Measurements from ENCODE around the gene USP6. TPM values are rescaled to one million over a fixed set of nuclear protein-coding genes. Genes with fewer than 3 reads are reported as not detected.

Gene USP6
- total RNA-seq, 1 experiment from 2014 or later = 0.10 TPM

DNA sequence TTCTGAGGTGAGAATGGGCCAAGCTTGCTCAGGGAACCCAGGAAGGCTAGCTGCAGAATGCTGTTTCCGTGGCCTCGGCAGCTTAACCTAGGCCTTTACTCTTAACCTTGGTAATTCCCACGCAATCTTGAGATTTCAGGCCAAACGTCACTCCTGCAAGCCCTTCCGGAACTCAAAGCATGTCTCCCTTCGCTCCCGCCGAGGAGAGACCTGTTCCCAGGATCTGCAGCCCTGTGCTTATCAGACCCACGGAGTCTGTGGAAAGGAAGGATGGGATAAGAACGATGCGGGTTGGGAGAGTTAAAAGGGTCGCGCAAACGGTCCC, 38.1 kb upstream of the USP6 start:
- CTCF ChIA-PET = no interaction called here
- Histone ChIP-seq H3K27me3 (ENCODE audit: insufficient read depth, low read length) (no peaks in the 10 kb centered on the region), H3K4me2 (ENCODE audit: low read length) (no peak overlapping the region), H2AFZ (ENCODE audit: low read depth, low read length, poor library complexity, severe bottlenecking) (no peak overlapping the region), H4K20me1 (ENCODE audit: insufficient read depth) (no peaks in the 10 kb centered on the region), H3K9me3 (ENCODE audit: control insufficient read depth in 1 of 2, insufficient read depth in 1 of 2, low read depth in 1 of 2, low read length in 2 of 2) (no peaks in the 10 kb centered on the region), H3K27ac (ENCODE audit: low read depth, low read length) (no peak overlapping the region), H3K79me2 (ENCODE audit: insufficient read depth, low read length) (no peaks in the 10 kb centered on the region), H3K9me2 (ENCODE audit: insufficient read depth) (no peaks in the 10 kb centered on the region), H3K9ac (ENCODE audit: low read length) (no peak overlapping the region), H3K4me3 (replicated peaks in 1 of 2; ENCODE audit: low read depth in 1 of 2, low read length in 2 of 2) (no peak overlapping the region), H3K4me1 (ENCODE audit: control insufficient read depth in 1 of 2, insufficient read depth in 2 of 2, low read length in 2 of 2) (no peaks in the 10 kb centered on the region), H3K36me3 (ENCODE audit: control insufficient read depth in 1 of 2, insufficient read depth in 2 of 2, low read length in 2 of 2) (no peaks in the 10 kb centered on the region)
- no TSS peak for BruUV-seq (replicated peaks)
- RAD21 ChIA-PET (ENCODE audit: low non-redundant PET in 1 of 2, low total read pairs in 2 of 2, uncharacterized antibody in 2 of 2, unreplicated experiment in 2 of 2) = no interaction called here
- DNase-seq (ENCODE audit: low read depth, low spot score) = no peak
- intact Hi-C loops (cut with micrococcal nuclease) = no loop called here
- POLR2A ChIA-PET = no interaction called here
- no peak for ATAC-seq
- TF ChIP-seq EGR1 (IDR thresholded peaks at IDR 0.05; ENCODE audit: low read depth) (no peak), FOSL1 (IDR thresholded peaks at IDR 0.05; ENCODE audit: low read depth) (no peak), EZH2phosphoT487 (IDR thresholded peaks at IDR 0.05; ENCODE audit: borderline replicate concordance) (no peak), JUND (IDR thresholded peaks at IDR 0.05) (no peak), YY1 (IDR thresholded peaks at IDR 0.05; ENCODE audit: extremely low read depth, insufficient replicate concordance, low read depth, low read length) (no peak), CBX3 (IDR thresholded peaks at IDR 0.05; ENCODE audit: low read depth) (no peak), RAD21 (IDR thresholded peaks at IDR 0.05; ENCODE audit: low read depth) (no peak), POLR2AphosphoS5 (IDR thresholded peaks at IDR 0.05; ENCODE audit: low read depth, low read length) (no peak), CEBPB (IDR thresholded peaks at IDR 0.05; ENCODE audit: low read depth) (no peak), ZFX (IDR thresholded peaks at IDR 0.05) (no peak)
- TF ChIP-seq, protein P1, sequence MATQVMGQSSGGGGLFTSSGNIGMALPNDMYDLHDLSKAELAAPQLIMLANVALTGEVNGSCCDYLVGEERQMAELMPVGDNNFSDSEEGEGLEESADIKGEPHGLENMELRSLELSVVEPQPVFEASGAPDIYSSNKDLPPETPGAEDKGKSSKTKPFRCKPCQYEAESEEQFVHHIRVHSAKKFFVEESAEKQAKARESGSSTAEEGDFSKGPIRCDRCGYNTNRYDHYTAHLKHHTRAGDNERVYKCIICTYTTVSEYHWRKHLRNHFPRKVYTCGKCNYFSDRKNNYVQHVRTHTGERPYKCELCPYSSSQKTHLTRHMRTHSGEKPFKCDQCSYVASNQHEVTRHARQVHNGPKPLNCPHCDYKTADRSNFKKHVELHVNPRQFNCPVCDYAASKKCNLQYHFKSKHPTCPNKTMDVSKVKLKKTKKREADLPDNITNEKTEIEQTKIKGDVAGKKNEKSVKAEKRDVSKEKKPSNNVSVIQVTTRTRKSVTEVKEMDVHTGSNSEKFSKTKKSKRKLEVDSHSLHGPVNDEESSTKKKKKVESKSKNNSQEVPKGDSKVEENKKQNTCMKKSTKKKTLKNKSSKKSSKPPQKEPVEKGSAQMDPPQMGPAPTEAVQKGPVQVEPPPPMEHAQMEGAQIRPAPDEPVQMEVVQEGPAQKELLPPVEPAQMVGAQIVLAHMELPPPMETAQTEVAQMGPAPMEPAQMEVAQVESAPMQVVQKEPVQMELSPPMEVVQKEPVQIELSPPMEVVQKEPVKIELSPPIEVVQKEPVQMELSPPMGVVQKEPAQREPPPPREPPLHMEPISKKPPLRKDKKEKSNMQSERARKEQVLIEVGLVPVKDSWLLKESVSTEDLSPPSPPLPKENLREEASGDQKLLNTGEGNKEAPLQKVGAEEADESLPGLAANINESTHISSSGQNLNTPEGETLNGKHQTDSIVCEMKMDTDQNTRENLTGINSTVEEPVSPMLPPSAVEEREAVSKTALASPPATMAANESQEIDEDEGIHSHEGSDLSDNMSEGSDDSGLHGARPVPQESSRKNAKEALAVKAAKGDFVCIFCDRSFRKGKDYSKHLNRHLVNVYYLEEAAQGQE (IDR thresholded peaks at IDR 0.05; ENCODE audit: low read depth) = no peak
- TF ChIP-seq, protein P2, sequence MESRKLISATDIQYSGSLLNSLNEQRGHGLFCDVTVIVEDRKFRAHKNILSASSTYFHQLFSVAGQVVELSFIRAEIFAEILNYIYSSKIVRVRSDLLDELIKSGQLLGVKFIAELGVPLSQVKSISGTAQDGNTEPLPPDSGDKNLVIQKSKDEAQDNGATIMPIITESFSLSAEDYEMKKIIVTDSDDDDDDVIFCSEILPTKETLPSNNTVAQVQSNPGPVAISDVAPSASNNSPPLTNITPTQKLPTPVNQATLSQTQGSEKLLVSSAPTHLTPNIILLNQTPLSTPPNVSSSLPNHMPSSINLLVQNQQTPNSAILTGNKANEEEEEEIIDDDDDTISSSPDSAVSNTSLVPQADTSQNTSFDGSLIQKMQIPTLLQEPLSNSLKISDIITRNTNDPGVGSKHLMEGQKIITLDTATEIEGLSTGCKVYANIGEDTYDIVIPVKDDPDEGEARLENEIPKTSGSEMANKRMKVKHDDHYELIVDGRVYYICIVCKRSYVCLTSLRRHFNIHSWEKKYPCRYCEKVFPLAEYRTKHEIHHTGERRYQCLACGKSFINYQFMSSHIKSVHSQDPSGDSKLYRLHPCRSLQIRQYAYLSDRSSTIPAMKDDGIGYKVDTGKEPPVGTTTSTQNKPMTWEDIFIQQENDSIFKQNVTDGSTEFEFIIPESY (IDR thresholded peaks at IDR 0.05; ENCODE audit: extremely low read depth, insufficient replicate concordance, low read length) = no peak
- TF ChIP-seq, protein P3, sequence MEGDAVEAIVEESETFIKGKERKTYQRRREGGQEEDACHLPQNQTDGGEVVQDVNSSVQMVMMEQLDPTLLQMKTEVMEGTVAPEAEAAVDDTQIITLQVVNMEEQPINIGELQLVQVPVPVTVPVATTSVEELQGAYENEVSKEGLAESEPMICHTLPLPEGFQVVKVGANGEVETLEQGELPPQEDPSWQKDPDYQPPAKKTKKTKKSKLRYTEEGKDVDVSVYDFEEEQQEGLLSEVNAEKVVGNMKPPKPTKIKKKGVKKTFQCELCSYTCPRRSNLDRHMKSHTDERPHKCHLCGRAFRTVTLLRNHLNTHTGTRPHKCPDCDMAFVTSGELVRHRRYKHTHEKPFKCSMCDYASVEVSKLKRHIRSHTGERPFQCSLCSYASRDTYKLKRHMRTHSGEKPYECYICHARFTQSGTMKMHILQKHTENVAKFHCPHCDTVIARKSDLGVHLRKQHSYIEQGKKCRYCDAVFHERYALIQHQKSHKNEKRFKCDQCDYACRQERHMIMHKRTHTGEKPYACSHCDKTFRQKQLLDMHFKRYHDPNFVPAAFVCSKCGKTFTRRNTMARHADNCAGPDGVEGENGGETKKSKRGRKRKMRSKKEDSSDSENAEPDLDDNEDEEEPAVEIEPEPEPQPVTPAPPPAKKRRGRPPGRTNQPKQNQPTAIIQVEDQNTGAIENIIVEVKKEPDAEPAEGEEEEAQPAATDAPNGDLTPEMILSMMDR (IDR thresholded peaks at IDR 0.05 in 2 of 3, conservative IDR thresholded peaks at IDR 0.05 in 1 of 3; ENCODE audit: borderline replicate concordance in 1 of 3, insufficient read depth in 1 of 3, low read depth in 2 of 3, low read length in 2 of 3) = no peak
